SK-N-SH (cell line): ENCODE measurements around the gene TRIOBP. TPM values are rescaled to one million over a fixed set of nuclear protein-coding genes. Genes with fewer than 3 reads are reported as not detected.
A peak's percentile ranks its signal among the peaks of the same experiment; 100 is the strongest.
"Not testable (repeated sequence)": the region's sequence is repeated elsewhere in the genome, so short reads cannot be mapped to it uniquely, and the experiment has no call there.

Experiments used
- CTCF ChIA-PET: fragments of 300-600, 350-600 bp; formaldehyde crosslinking; extraction: SDS; loops from one replicate; lab custom pipeline; 2021; lab: Yijun Ruan, JAX
- POLR2A ChIA-PET: fragments of 350-600 bp; sonication (Branson Sonifier 250); formaldehyde crosslinking; extraction: SDS; loops from one replicate; lab custom pipeline; 2020; ENCODE audit warnings: antibody characterized with exemption, inconsistent platforms; lab: Yijun Ruan, JAX
- DNase-seq: peaks from one replicate; pipeline ENCODE4 v3.0.0; 2012
- H2AFZ ChIP-seq: fragments of 200-600 bp; sonication (generic); 2 replicates; pipeline ENCODE4 v1.8.1; 2016; ENCODE audit warnings: antibody characterized with exemption, mild to moderate bottlenecking, low read depth
- H3F3A ChIP-seq: fragments of 200-600 bp; sonication (generic); replicated peaks from 2 replicates; pipeline ENCODE3; 2016; ENCODE audit warnings: antibody characterized with exemption, mild to moderate bottlenecking; ENCODE audit not compliant: insufficient read depth
- H3K27ac ChIP-seq, 2 experiments: fragments of 200-500 bp in 1 of 2; fragments of 200-600 bp in 1 of 2; sonication (Bioruptor generic) in 1 of 2; sonication (generic), shearing (Covaris generic) in 1 of 2; 2 replicates each; pipeline versions ENCODE4 v1.5.1 to v1.6.1; 2014 to 2016; ENCODE audit warnings: low read depth in 2 of 2, inconsistent platforms in 1 of 2, low read length in 1 of 2, mild to moderate bottlenecking in 1 of 2, mixed read lengths in 1 of 2
- H3K27me3 ChIP-seq: fragments of 200-600 bp; sonication (generic), shearing (Covaris generic); 2 replicates; pipeline ENCODE4 v1.6.1; 2016; ENCODE audit warnings: mixed run types; ENCODE audit not compliant: insufficient read depth
- H3K36me3 ChIP-seq, 2 experiments: fragments of 200-500 bp in 1 of 2; fragments of 200-600 bp in 1 of 2; sonication (Bioruptor generic) in 1 of 2; sonication (generic) in 1 of 2; replicated peaks in 1 of 2; 2 replicates each; pipeline versions ENCODE3 to v1.5.1; 2014 to 2016; ENCODE audit warnings: low read length in 1 of 2, mild to moderate bottlenecking in 1 of 2; ENCODE audit not compliant: insufficient read depth in 2 of 2, control insufficient read depth in 1 of 2
- H3K4me1 ChIP-seq, 2 experiments: fragments of 200-500 bp in 1 of 2; fragments of 200-600 bp in 1 of 2; sonication (Bioruptor generic) in 1 of 2; sonication (generic), shearing (Covaris generic) in 1 of 2; 2 replicates each; pipeline versions ENCODE4 v1.5.1 to v1.6.1; 2014 to 2016; ENCODE audit warnings: low read depth in 1 of 2, low read length in 1 of 2, mixed run types in 1 of 2; ENCODE audit not compliant: insufficient read depth in 2 of 2, control insufficient read depth in 1 of 2
- H3K4me2 ChIP-seq: fragments of 200-600 bp; sonication (generic), shearing (Covaris generic); 2 replicates; pipeline ENCODE4 v1.6.1; 2017; ENCODE audit warnings: mixed run types
- H3K4me3 ChIP-seq, 2 experiments: fragments of 200-500 bp in 1 of 2; fragments of 200-600 bp in 1 of 2; sonication (Bioruptor generic) in 1 of 2; sonication (generic), shearing (Covaris generic) in 1 of 2; 2 replicates each; pipeline versions ENCODE4 v1.5.1 to v1.8.1; 2014 to 2016; ENCODE audit warnings: low read depth in 2 of 2, inconsistent platforms in 1 of 2, low read length in 1 of 2, mild to moderate bottlenecking in 1 of 2, mixed read lengths in 1 of 2, moderate library complexity in 1 of 2
- H3K79me2 ChIP-seq: fragments of 200-600 bp; sonication (generic); 2 replicates; pipeline ENCODE4 v1.8.1; 2017; ENCODE audit warnings: mild to moderate bottlenecking; ENCODE audit not compliant: insufficient read depth
- H3K9ac ChIP-seq: fragments of 200-600 bp; sonication (generic); 2 replicates; pipeline ENCODE4 v1.6.1; 2017; ENCODE audit warnings: mixed run types
- H3K9me2 ChIP-seq: fragments of 200-600 bp; sonication (generic); 2 replicates; pipeline ENCODE4 v1.6.1; 2017; ENCODE audit warnings: mixed run types
- H3K9me3 ChIP-seq: fragments of 200-600 bp; sonication (generic); 2 replicates; pipeline ENCODE4 v1.6.1; 2017; ENCODE audit warnings: mixed run types, mild to moderate bottlenecking, moderate library complexity
- H4K20me1 ChIP-seq: fragments of 200-600 bp; sonication (generic); 2 replicates; pipeline ENCODE4 v1.6.1; 2017; ENCODE audit warnings: mild to moderate bottlenecking, mixed run types; ENCODE audit not compliant: insufficient read depth
- CHD2 ChIP-seq: fragments of 150-350 bp; IDR thresholded peaks from 2 replicates; pipeline ENCODE4 v1.6.1; 2018; ENCODE audit warnings: low read length; ENCODE audit not compliant: partially characterized antibody
- ELF1 ChIP-seq: IDR thresholded peaks from 2 replicates; pipeline ENCODE4 v1.4.0; 2012
- FOXJ3 ChIP-seq: sonication (generic); formaldehyde crosslinking; IDR thresholded peaks from 2 replicates; pipeline ENCODE4 v1.5.1; 2020; ENCODE audit warnings: mild to moderate bottlenecking, missing genetic modification reagents
- FOXM1 ChIP-seq: IDR thresholded peaks from 2 replicates; pipeline ENCODE4 v1.4.0; 2012; ENCODE audit warnings: low read depth, mild to moderate bottlenecking
- MAX ChIP-seq: IDR thresholded peaks from 2 replicates; pipeline ENCODE4 v1.4.0; 2012; ENCODE audit warnings: low read depth
- MXI1 ChIP-seq: IDR thresholded peaks from 2 replicates; pipeline ENCODE4 v1.6.1; 2012; ENCODE audit warnings: mild to moderate bottlenecking, low read depth, low read length, improper control_type of control experiment
- RAD21 ChIP-seq: IDR thresholded peaks from 2 replicates; pipeline ENCODE4 v1.6.1; 2012; ENCODE audit warnings: mild to moderate bottlenecking, low read length
- RFX5 ChIP-seq: IDR thresholded peaks from 2 replicates; pipeline ENCODE4 v1.6.1; 2012; ENCODE audit warnings: mild to moderate bottlenecking, improper control_type of control experiment, low read length
- SIN3A ChIP-seq: IDR thresholded peaks from 2 replicates; pipeline ENCODE4 v1.6.1; 2012; ENCODE audit warnings: low read depth, mild to moderate bottlenecking, low read length, moderate library complexity, borderline replicate concordance
- WGBS: methylation state at CpG from one replicate; pipeline ENCODE4 v1.1.6; 2017; ENCODE audit warnings: low lambda C conversion rate; 5-methylcytosine and 5-hydroxymethylcytosine counted together
- polyA plus RNA-seq, 3 experiments: library from polyadenylated mRNA; depleted of rRNA; stranded (reverse); fragments of >200 nt; gene quantifications; 2 replicates each; pipeline ENCODE4 v1.2.3, GENCODE V29; 2012
- TF ChIP-seq, protein P1 (sequence below): IDR thresholded peaks from 2 replicates; pipeline ENCODE4 v1.4.0; 2012; ENCODE audit warnings: low read depth, borderline replicate concordance
- TF ChIP-seq, protein P2 (sequence below): fragments of 200-600 bp; sonication (generic); IDR thresholded peaks from 2 replicates; pipeline ENCODE4 v1.6.1; 2017; ENCODE audit warnings: antibody characterized with exemption, mild to moderate bottlenecking, moderate library complexity

TRIOBP gene
- polyA plus RNA-seq, 1 of the 3 experiments (the other 2 are of a cell fraction), result 43.6 TPM

DNA sequence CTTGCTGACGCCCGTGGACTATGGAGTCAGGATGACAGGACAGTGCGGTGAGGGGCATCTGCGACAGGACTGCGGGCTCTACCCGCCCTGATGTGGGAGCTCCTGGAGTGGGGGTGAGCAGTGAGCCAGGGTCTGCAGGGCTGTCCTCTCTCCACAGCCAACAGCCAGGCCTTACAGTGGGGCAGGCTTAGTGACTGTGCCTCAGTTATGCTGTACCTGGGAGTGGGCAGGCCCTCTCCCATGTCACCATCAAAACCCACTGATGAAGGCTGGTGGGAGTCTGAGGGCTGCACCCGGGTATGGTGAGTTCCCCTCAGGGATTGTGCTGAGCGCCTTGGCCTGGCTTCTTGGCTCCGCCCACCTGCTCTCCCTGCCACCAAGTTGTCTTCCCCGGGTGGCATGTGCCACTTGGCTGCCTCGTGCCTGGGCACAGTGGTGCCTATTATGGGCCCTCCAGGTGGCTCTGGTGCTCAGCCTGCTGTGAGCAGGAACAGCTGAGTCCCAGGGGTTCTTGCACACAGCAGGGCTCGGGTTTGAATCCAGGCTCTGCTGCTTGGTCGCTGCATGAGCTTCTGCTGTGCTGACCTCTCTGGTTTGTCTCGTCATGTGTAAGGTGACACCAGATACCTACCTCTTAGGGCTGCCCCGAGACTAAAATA is 4.1 kb upstream of the TRIOBP start:
- Histone ChIP-seq H3K4me1 (peaks cover 6 to 11% of the 10 kb centered on the region in 2 experiments; a peak in 2 of 4 replicates), H3K27ac (no peak overlapping the region), H3K4me2 (no peak overlapping the region), H4K20me1 (no peaks in the 10 kb centered on the region), H3K79me2 (peaks cover 14% of the 10 kb centered on the region), H3K9me3 (no peaks in the 10 kb centered on the region), H3F3A (peaks cover 21% of the 10 kb centered on the region), H3K9me2 (no peaks in the 10 kb centered on the region), H3K9ac (no peak overlapping the region), H3K36me3 (peaks cover 12 to 43% of the 10 kb centered on the region in 2 experiments), H2AFZ (no peak overlapping the region), H3K27me3 (no peaks in the 10 kb centered on the region), H3K4me3 (no peak overlapping the region)
- TF ChIP-seq SIN3A, result no peak
- TF ChIP-seq FOXM1, result no peak
- no peak for TF ChIP-seq CHD2
- TF ChIP-seq ELF1, result no peak
- no peak for TF ChIP-seq MAX
- TF ChIP-seq RAD21, result no peak
- TF ChIP-seq RFX5, result no peak
- TF ChIP-seq, protein P1, sequence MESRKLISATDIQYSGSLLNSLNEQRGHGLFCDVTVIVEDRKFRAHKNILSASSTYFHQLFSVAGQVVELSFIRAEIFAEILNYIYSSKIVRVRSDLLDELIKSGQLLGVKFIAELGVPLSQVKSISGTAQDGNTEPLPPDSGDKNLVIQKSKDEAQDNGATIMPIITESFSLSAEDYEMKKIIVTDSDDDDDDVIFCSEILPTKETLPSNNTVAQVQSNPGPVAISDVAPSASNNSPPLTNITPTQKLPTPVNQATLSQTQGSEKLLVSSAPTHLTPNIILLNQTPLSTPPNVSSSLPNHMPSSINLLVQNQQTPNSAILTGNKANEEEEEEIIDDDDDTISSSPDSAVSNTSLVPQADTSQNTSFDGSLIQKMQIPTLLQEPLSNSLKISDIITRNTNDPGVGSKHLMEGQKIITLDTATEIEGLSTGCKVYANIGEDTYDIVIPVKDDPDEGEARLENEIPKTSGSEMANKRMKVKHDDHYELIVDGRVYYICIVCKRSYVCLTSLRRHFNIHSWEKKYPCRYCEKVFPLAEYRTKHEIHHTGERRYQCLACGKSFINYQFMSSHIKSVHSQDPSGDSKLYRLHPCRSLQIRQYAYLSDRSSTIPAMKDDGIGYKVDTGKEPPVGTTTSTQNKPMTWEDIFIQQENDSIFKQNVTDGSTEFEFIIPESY, result no peak
- TF ChIP-seq MXI1, result no peak
- TF ChIP-seq FOXJ3 (CRISPR knock-in tag), result no peak
- TF ChIP-seq, protein P2, sequence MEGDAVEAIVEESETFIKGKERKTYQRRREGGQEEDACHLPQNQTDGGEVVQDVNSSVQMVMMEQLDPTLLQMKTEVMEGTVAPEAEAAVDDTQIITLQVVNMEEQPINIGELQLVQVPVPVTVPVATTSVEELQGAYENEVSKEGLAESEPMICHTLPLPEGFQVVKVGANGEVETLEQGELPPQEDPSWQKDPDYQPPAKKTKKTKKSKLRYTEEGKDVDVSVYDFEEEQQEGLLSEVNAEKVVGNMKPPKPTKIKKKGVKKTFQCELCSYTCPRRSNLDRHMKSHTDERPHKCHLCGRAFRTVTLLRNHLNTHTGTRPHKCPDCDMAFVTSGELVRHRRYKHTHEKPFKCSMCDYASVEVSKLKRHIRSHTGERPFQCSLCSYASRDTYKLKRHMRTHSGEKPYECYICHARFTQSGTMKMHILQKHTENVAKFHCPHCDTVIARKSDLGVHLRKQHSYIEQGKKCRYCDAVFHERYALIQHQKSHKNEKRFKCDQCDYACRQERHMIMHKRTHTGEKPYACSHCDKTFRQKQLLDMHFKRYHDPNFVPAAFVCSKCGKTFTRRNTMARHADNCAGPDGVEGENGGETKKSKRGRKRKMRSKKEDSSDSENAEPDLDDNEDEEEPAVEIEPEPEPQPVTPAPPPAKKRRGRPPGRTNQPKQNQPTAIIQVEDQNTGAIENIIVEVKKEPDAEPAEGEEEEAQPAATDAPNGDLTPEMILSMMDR, result no peak
- POLR2A ChIA-PET, result no interaction called here
- CTCF ChIA-PET, result interaction anchor here (0.7 to 6.0 kb wide), 4 partner anchors 10 to 50 kb away, joined by 3 to 65 read pairs (median 8); partner anchors contain the start of gene NOL12
- DNase-seq, result no peak
- whole genome bisulfite sequencing, result 98% methylated on average over 11 of the region's 15 CpGs

DNA sequence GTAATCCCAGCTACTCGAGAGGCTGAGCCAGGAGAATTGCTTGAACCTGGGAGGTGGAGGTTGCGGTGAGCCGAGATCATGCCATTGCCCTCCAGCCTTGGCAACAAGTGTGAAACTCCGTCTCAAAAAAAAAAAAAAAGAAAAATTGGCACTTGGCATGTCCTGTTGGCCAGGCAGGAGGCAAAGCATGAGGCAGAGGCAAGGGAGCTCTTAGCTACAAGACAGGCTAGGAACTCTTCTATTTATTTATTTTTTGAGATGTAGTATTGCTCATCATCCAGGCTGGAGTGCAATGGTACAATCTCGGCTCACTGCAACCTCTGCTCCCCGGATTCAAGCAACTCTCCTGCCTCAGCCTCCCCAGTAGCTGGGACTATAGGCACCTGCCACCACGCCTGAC is 2.7 kb upstream of the TRIOBP start:
- CTCF ChIA-PET, result interaction anchor here (6.0 to 6.2 kb wide), 2 partner anchors 11 to 51 kb away, joined by 55 to 65 read pairs; partner anchors contain the start of gene NOL12
- H4K20me1 ChIP-seq, H3K27ac ChIP-seq, DNase-seq, H3K9me2 ChIP-seq, H3K4me2 ChIP-seq, H3K9me3 ChIP-seq, POLR2A ChIA-PET, H2AFZ ChIP-seq, H3K9ac ChIP-seq, H3K27me3 ChIP-seq, H3K4me3 ChIP-seq: not testable (repeated sequence)
- Histone ChIP-seq H3F3A (peaks cover 21% of the 10 kb centered on the region), H3K79me2 (peaks cover 13% of the 10 kb centered on the region), H3K4me1 (peaks cover 6 to 11% of the 10 kb centered on the region in 2 experiments; a peak in 2 of 4 replicates), H3K36me3 (peaks cover 7 to 32% of the 10 kb centered on the region in 2 experiments)
- WGBS, result over 99% methylated on average over 7 of the region's 7 CpGs

DNA sequence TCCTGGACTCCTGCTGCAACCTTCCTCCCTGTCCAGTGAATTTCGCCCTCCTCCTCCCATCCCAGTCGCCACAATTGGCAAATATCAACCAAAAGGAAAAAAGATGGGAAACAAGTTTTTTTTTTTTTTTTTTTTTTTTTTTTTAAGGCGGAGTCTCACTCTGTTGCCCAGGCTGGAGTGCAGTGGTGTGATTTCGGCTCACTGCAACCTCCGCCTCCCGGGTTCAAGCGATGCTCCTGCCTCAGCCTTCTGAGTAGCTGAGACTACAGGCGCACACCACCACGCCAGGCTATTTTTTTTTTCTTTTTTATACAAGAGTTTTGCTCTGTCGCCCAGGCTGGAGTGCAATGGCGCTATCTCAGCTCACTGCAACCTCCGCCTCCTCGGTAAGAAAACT is 590 bp upstream of the TRIOBP start:
- not testable (repeated sequence) for H3K27me3 ChIP-seq, H3K9me2 ChIP-seq, H3K9me3 ChIP-seq, H2AFZ ChIP-seq, DNase-seq, H4K20me1 ChIP-seq
- 47% methylated on average over 13 of the region's 13 CpGs for WGBS
- H3K4me2 ChIP-seq, result peak overlapping the region; percentile 89
- H3K4me3 ChIP-seq, result peak overlapping the region; percentile 57 to 82
- peaks cover 13 to 22% of the 10 kb centered on the region in 2 experiments for H3K36me3 ChIP-seq
- H3K79me2 ChIP-seq, result peaks cover 17% of the 10 kb centered on the region
- POLR2A ChIA-PET, result interaction anchor here (1.1 to 1.6 kb wide), 2 partner anchors 15 to 35 kb away, joined by 3 to 4 read pairs; no protein-coding TSS in a partner anchor
- H3K4me1 ChIP-seq, result peaks cover 6 to 11% of the 10 kb centered on the region in 2 experiments; a peak in 2 of 4 replicates
- H3K9ac ChIP-seq, result 0 out of 2 replicates have a peak overlapping the region, but pooled peaks have one; percentile 11
- H3K27ac ChIP-seq, result peak overlapping the region; percentile 51 to 68
- H3F3A ChIP-seq, result peaks cover 21% of the 10 kb centered on the region
- CTCF ChIA-PET, result interaction anchor here (0.6 to 6.2 kb wide), 15 partner anchors 7 to 96 kb away, joined by 3 to 65 read pairs (median 4); partner anchors contain the start of genes NOL12 and PDXP
